Smooth muscle cell (in vitro differentiated cells): ENCODE data around the gene SYNPR. TPM values are rescaled to one million over a fixed set of nuclear protein-coding genes. Genes with fewer than 3 reads are reported as not detected.

Experiments used
- DNase-seq: peaks from one replicate; lab custom pipeline; 2025; ENCODE audit not compliant: unreplicated experiment; lab: John Stamatoyannopoulos, UW
- H2AFZ ChIP-seq: fragments of 200-600 bp; sonication (generic); 2 replicates; pipeline ENCODE4 v1.6.0; 2016; ENCODE audit warnings: antibody characterized with exemption, low read depth, mild to moderate bottlenecking
- H3F3A ChIP-seq: fragments of 200-600 bp; sonication (generic); 2 replicates; pipeline ENCODE4 v1.6.0; 2017; ENCODE audit warnings: antibody characterized with exemption, low read depth
- H3K27ac ChIP-seq: fragments of 200-600 bp; sonication (generic); 2 replicates; pipeline ENCODE4 v1.5.1; 2016; ENCODE audit warnings: low read depth, mild to moderate bottlenecking
- H3K27me3 ChIP-seq: fragments of 200-600 bp; sonication (generic); 2 replicates; pipeline ENCODE4 v1.6.1; 2016; ENCODE audit warnings: low read depth, mild to moderate bottlenecking
- H3K36me3 ChIP-seq: fragments of 200-600 bp; sonication (generic); 2 replicates; pipeline ENCODE4 v1.5.1; 2016; ENCODE audit warnings: low read depth
- H3K4me1 ChIP-seq: fragments of 200-600 bp; sonication (generic); 2 replicates; pipeline ENCODE4 v1.5.1; 2016; ENCODE audit warnings: low read depth
- H3K4me2 ChIP-seq: fragments of 200-600 bp; sonication (generic); 2 replicates; pipeline ENCODE4 v1.6.0; 2016; ENCODE audit warnings: mild to moderate bottlenecking
- H3K4me3 ChIP-seq: fragments of 200-600 bp; sonication (generic); 2 replicates; pipeline ENCODE4 v1.5.1; 2016; ENCODE audit warnings: mild to moderate bottlenecking
- H3K79me2 ChIP-seq: fragments of 200-600 bp; sonication (generic); 2 replicates; pipeline ENCODE4 v1.6.0; 2016; ENCODE audit warnings: low read depth, mild to moderate bottlenecking
- H3K9ac ChIP-seq: fragments of 200-600 bp; sonication (generic); 2 replicates; pipeline ENCODE4 v1.6.0; 2016; ENCODE audit warnings: low read depth
- H3K9me3 ChIP-seq: fragments of 200-600 bp; sonication (generic); replicated peaks from 2 replicates; pipeline ENCODE4 v1.5.1; 2016; ENCODE audit warnings: low read depth
- H4K20me1 ChIP-seq: fragments of 200-600 bp; sonication (generic); 2 replicates; pipeline ENCODE4 v1.6.0; 2016; ENCODE audit warnings: low read depth
- WGBS: methylation state at CpG from one replicate; pipeline ENCODE4 v1.1.7; 2016; ENCODE audit warnings: low lambda C conversion rate; 5-methylcytosine and 5-hydroxymethylcytosine counted together
- polyA plus RNA-seq: library from polyadenylated mRNA; unstranded; fragments of >200 nt; fragmentation: Nextera tagmentation; extraction: Ambion mirVana; gene quantifications from 2 replicates; pipeline ENCODE4 v1.2.1, GENCODE V29; 2016
- total RNA-seq: library from RNA; depleted of rRNA; stranded (reverse); fragments of >200 nt; gene quantifications from 2 replicates; pipeline ENCODE4 v1.2.3, GENCODE V29; 2014
- TF ChIP-seq, protein P1 (sequence below): fragments of 200-600 bp; sonication (generic); IDR thresholded peaks from 2 replicates; pipeline ENCODE4 v1.5.1; 2017; ENCODE audit warnings: borderline replicate concordance, mild to moderate bottlenecking, antibody characterized with exemption; ENCODE audit not compliant: insufficient read depth, poor library complexity, severe bottlenecking

SYNPR gene
- total and polyA plus RNA-seq, 2 experiments from 2014 or later = not detected

DNA sequence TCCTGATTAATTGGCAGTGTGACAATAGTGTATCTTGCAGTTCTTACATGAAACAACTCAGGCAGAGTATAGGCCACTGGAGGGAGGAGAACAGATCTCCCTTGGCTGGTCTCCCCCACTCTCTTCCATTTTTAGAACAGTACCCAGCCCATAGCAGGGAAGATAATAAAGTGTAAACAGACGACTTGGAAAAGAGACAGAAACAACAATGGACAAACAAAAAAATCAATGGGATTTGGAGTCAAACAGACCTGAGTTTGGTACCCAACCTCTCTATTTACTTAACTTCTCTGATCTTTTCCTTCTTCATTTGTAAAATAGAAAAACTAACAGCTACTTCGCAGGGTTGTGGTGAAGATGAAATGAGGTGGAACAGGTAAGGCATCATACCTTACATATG is 315.7 kb downstream of the SYNPR start:
- Histone ChIP-seq H3F3A (no peaks in the 10 kb centered on the region), H3K9me3 (no peaks in the 10 kb centered on the region), H3K4me3 (no peak overlapping the region), H4K20me1 (no peaks in the 10 kb centered on the region), H3K4me2 (no peak overlapping the region), H3K4me1 (no peaks in the 10 kb centered on the region), H2AFZ (no peak overlapping the region), H3K27me3 (no peaks in the 10 kb centered on the region), H3K27ac (no peak overlapping the region), H3K79me2 (no peaks in the 10 kb centered on the region), H3K36me3 (no peaks in the 10 kb centered on the region), H3K9ac (no peak overlapping the region)
- WGBS = 86% methylated on average over 2 of the region's 2 CpGs
- no peak for DNase-seq
- TF ChIP-seq, protein P1, sequence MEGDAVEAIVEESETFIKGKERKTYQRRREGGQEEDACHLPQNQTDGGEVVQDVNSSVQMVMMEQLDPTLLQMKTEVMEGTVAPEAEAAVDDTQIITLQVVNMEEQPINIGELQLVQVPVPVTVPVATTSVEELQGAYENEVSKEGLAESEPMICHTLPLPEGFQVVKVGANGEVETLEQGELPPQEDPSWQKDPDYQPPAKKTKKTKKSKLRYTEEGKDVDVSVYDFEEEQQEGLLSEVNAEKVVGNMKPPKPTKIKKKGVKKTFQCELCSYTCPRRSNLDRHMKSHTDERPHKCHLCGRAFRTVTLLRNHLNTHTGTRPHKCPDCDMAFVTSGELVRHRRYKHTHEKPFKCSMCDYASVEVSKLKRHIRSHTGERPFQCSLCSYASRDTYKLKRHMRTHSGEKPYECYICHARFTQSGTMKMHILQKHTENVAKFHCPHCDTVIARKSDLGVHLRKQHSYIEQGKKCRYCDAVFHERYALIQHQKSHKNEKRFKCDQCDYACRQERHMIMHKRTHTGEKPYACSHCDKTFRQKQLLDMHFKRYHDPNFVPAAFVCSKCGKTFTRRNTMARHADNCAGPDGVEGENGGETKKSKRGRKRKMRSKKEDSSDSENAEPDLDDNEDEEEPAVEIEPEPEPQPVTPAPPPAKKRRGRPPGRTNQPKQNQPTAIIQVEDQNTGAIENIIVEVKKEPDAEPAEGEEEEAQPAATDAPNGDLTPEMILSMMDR = no peak

DNA sequence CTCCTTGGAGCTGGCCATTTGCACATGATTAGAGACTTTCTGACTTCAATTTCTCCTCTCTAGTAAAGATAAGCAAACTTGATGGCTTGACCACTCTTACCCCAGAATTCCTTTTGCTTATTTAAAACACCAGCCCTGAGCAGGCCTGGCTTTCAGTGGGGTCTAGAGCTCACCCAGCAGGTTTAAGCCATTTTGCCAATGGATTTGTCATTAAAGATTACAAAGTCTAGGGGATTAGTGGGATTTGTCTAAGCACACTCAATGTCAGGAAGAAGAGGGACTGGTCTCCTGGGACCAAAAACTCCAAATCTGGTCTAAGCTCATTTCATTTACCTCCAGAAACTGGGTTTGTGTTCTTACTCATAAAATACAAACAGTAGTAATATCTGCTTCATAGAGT is 317.1 kb downstream of the SYNPR start:
- Histone ChIP-seq H4K20me1 (no peaks in the 10 kb centered on the region), H3K27me3 (no peaks in the 10 kb centered on the region), H3K4me2 (no peak overlapping the region), H2AFZ (no peak overlapping the region), H3K4me1 (no peaks in the 10 kb centered on the region), H3K79me2 (no peaks in the 10 kb centered on the region), H3K27ac (no peak overlapping the region), H3F3A (no peaks in the 10 kb centered on the region), H3K9ac (no peak overlapping the region), H3K9me3 (no peaks in the 10 kb centered on the region), H3K4me3 (no peak overlapping the region), H3K36me3 (no peaks in the 10 kb centered on the region)
- DNase-seq = no peak
- TF ChIP-seq, protein P1 = no peak

DNA sequence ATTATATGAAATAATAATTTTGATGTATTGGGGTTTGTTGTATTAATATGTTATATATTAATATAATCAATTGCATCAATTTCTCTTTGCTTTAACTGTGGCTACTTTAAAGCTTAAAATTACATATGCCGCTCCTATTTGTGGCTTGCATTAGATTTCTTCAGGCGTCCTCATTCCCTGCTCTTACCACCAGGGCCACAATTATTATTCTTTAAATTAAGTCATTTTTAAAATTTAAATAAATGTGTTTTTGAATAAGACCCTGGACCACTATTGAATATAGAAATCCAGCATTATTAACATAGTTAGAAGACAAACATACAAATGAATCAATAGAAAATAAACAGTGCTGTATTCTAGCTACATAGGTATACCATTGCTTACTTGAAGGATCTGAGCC is 318.9 kb downstream of the SYNPR start:
- no peak overlapping the region for H3K9ac ChIP-seq
- H3K36me3 ChIP-seq = no peaks in the 10 kb centered on the region
- no peaks in the 10 kb centered on the region for H4K20me1 ChIP-seq
- no peak overlapping the region for H3K4me3 ChIP-seq
- H2AFZ ChIP-seq = no peak overlapping the region
- no peaks in the 10 kb centered on the region for H3K9me3 ChIP-seq
- DNase-seq = no peak
- no peaks in the 10 kb centered on the region for H3K27me3 ChIP-seq
- TF ChIP-seq, protein P1 = no peak
- H3F3A ChIP-seq = no peaks in the 10 kb centered on the region
- H3K4me1 ChIP-seq = no peaks in the 10 kb centered on the region
- WGBS = 75% methylated on average over 2 of the region's 2 CpGs
- no peak overlapping the region for H3K27ac ChIP-seq
- H3K4me2 ChIP-seq = no peak overlapping the region
- no peaks in the 10 kb centered on the region for H3K79me2 ChIP-seq

DNA sequence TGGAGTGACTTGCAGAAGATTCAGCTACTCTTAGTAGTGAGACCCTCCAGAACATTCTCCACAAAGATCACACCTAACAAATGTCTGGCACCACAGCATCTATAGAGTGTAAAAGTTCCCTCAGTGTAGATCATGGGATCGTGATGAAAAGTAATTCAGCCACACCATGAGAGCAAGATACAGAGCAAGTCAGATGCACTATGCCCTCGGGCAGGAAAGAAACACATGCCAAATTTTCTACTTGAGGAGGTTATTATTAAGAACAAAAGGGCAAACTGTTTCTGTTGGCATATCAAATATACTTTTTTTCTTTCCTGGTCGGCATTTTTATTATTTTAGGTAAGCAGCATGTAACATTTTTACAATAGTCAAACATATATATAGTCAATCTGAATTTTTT is 329.6 kb downstream of the SYNPR start:
- H2AFZ ChIP-seq = no peak overlapping the region
- H3K36me3 ChIP-seq = no peaks in the 10 kb centered on the region
- 85% methylated on average over 3 of the region's 3 CpGs for WGBS

More for the DNA sequence above, 329.6 kb downstream of the SYNPR start:
- H4K20me1 ChIP-seq = no peaks in the 10 kb centered on the region
- no peak overlapping the region for H3K27ac ChIP-seq
- H3K9me3 ChIP-seq = no peaks in the 10 kb centered on the region
- DNase-seq = no peak
- H3K9ac ChIP-seq = no peak overlapping the region
- H3K4me3 ChIP-seq = no peak overlapping the region
- no peaks in the 10 kb centered on the region for H3F3A ChIP-seq
- TF ChIP-seq, protein P1 = no peak
- no peak overlapping the region for H3K4me2 ChIP-seq
- H3K4me1 ChIP-seq = no peaks in the 10 kb centered on the region
- peaks cover 4% of the 10 kb centered on the region for H3K27me3 ChIP-seq
- no peaks in the 10 kb centered on the region for H3K79me2 ChIP-seq
